ENCODE measurements around the gene PTPRG.

The PTPRG gene

DNA sequence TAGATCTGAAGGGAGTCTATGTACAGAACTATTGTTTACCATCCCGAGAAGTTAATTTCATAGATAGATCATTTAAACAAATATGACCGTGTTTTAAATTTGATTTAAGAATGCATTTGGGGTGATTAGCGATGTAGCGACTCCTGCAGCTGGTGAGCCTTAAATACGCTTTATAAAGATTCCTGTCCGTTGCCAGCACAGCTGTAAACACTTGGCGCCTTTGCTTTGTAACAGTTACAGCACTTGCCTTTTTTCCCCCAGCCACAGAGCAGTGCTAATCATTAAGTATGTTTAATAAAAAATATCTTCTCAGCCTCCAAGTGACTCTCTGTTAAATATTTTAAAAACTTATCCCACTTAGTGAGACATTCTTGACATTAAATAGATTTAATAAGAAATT lies 478.2 kb downstream of the PTPRG start:
- DNase-seq, result no peak
- H3K4me3 Mint-ChIP-seq, result no peak overlapping the region
- H3K9me3 Mint-ChIP-seq, result no peaks in the 10 kb centered on the region
- TF ChIP-seq CTCF (IDR thresholded peaks at IDR 0.05), result no peak
- H3K36me3 Mint-ChIP-seq (ENCODE audit: low read depth), result peaks cover 5% of the 10 kb centered on the region
- no peaks in the 10 kb centered on the region for H3K27me3 Mint-ChIP-seq (ENCODE audit: low read depth, poor library complexity)
- no peak overlapping the region for H3K27ac Mint-ChIP-seq
- peaks cover 30% of the 10 kb centered on the region for H3K4me1 Mint-ChIP-seq

- no peaks in the 10 kb centered on the region for H3K27me3 Mint-ChIP-seq (ENCODE audit: low read depth, poor library complexity)
- H3K9me3 Mint-ChIP-seq, result no peaks in the 10 kb centered on the region
- no peak for TF ChIP-seq CTCF (IDR thresholded peaks at IDR 0.05)
- DNase-seq, result no peak
- H3K27ac Mint-ChIP-seq, result no peak overlapping the region
- H3K36me3 Mint-ChIP-seq (ENCODE audit: low read depth), result peaks cover 5% of the 10 kb centered on the region
- H3K4me3 Mint-ChIP-seq, result no peak overlapping the region
- peaks cover 14% of the 10 kb centered on the region for H3K4me1 Mint-ChIP-seq
Observed at GRCh38 chr3:62041681-62042080, 480.3 kb downstream of the PTPRG start.

DNA sequence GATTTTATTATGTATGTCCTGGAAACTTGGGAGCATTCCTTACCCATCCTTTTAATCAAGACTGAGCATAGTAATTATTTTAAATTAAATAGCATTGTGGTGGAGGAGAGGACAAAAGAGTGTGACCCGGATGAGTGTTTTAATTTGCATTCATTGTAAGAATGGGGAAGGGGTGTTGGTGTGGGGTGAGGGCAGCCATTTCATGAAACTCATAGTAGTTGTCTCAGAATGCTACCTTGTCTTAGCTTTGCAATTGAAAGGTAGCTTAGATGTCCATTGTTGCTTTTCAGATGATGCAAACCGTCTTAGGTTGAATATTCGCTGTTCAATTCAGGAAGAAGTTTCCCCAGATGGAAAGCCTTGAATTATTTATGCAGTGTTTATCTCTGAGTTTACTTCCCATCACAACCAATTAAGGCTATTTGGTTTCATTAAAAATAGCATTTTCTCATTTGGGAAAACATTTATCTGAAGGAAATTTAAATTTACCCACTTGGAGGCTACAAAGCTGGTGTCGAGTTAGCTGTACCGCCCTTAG lies 483.6 kb downstream of the PTPRG start:
- no peaks in the 10 kb centered on the region for H3K27me3 Mint-ChIP-seq (ENCODE audit: low read depth, poor library complexity)
- H3K27ac Mint-ChIP-seq, result no peak overlapping the region
- H3K36me3 Mint-ChIP-seq (ENCODE audit: low read depth), result peaks cover 5% of the 10 kb centered on the region
- DNase-seq, result no peak
- H3K4me3 Mint-ChIP-seq, result no peak overlapping the region
- no peak for TF ChIP-seq CTCF (IDR thresholded peaks at IDR 0.05)
- H3K9me3 Mint-ChIP-seq, result no peaks in the 10 kb centered on the region
- peaks cover 17% of the 10 kb centered on the region for H3K4me1 Mint-ChIP-seq

- peaks cover 17% of the 10 kb centered on the region for H3K4me1 Mint-ChIP-seq
- no peak overlapping the region for H3K27ac Mint-ChIP-seq
- H3K9me3 Mint-ChIP-seq, result no peaks in the 10 kb centered on the region
- H3K36me3 Mint-ChIP-seq (ENCODE audit: low read depth), result peaks cover 5% of the 10 kb centered on the region
- no peaks in the 10 kb centered on the region for H3K27me3 Mint-ChIP-seq (ENCODE audit: low read depth, poor library complexity)
- no peak overlapping the region for H3K4me3 Mint-ChIP-seq
- DNase-seq, result no peak
- TF ChIP-seq CTCF (IDR thresholded peaks at IDR 0.05), result no peak
Observed at GRCh38 chr3:62046326-62046725, 485.0 kb downstream of the PTPRG start.

GRCh38 chr3:62048577-62048976 lies 487.2 kb downstream of the PTPRG start:
- Mint-ChIP-seq H3K27ac (no peak overlapping the region), H3K4me1 (peaks cover 11% of the 10 kb centered on the region), H3K9me3 (no peaks in the 10 kb centered on the region), H3K4me3 (no peak overlapping the region), H3K27me3 (ENCODE audit: low read depth, poor library complexity) (no peaks in the 10 kb centered on the region), H3K36me3 (ENCODE audit: low read depth) (peaks cover 2% of the 10 kb centered on the region)
- no peak for DNase-seq
- no peak for TF ChIP-seq CTCF (IDR thresholded peaks at IDR 0.05)

DNA sequence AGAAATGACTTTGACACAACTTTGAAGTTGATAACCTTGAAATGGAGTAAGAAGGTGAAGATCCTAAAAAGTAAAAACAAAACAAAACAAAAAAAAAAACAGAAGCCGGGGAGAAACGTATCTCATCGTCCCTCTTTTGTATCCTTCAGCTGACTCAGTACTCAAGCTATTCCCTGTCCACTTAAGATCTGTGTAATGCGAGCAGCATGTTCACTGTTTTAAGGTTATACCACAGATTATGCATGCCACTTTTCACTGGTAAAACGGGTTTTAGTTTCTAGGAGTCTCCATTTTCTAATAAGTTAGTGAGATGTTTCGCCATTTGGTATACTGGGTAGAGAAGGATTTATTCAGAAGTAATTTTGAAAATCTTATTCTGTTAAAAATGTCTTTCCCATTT lies 487.7 kb downstream of the PTPRG start:
- Mint-ChIP-seq H3K27ac (no peak overlapping the region), H3K9me3 (no peaks in the 10 kb centered on the region)

More for the DNA sequence above, 487.7 kb downstream of the PTPRG start:
- TF ChIP-seq CTCF (IDR thresholded peaks at IDR 0.05), result no peak
- H3K36me3 Mint-ChIP-seq (ENCODE audit: low read depth), result no peaks in the 10 kb centered on the region
- peaks cover 11% of the 10 kb centered on the region for H3K4me1 Mint-ChIP-seq
- H3K27me3 Mint-ChIP-seq (ENCODE audit: low read depth, poor library complexity), result no peaks in the 10 kb centered on the region
- H3K4me3 Mint-ChIP-seq, result no peak overlapping the region
- no peak for DNase-seq

All from nephron progenitor cell (in vitro differentiated cells).